Right lung (tissue), 5 donors: Measurements from ENCODE around the gene SYNGR1. TPM values are rescaled to one million over a fixed set of nuclear protein-coding genes. Genes with fewer than 3 reads are reported as not detected.

ENCODE experiments used
- DNase-seq, 2 donors: peaks; one replicate each; pipeline ENCODE4 v3.0.0-alpha.2; 2013
- polyA plus RNA-seq, 5 donors: library from polyadenylated mRNA; unstranded; fragments of 120-200 nt; gene quantifications; one replicate each; pipeline versions ENCODE4 v1.2.1 to v1.2.3, GENCODE V29; 2013; ENCODE audit warnings: inconsistent platforms in 1 of 5, low replicate concordance in 1 of 5; ENCODE audit not compliant: insufficient read length in 5 of 5, insufficient read depth in 1 of 5

Gene SYNGR1
- polyA plus RNA-seq, 5 donors: 22.8 to 35.0 (median 27.6) TPM

DNA sequence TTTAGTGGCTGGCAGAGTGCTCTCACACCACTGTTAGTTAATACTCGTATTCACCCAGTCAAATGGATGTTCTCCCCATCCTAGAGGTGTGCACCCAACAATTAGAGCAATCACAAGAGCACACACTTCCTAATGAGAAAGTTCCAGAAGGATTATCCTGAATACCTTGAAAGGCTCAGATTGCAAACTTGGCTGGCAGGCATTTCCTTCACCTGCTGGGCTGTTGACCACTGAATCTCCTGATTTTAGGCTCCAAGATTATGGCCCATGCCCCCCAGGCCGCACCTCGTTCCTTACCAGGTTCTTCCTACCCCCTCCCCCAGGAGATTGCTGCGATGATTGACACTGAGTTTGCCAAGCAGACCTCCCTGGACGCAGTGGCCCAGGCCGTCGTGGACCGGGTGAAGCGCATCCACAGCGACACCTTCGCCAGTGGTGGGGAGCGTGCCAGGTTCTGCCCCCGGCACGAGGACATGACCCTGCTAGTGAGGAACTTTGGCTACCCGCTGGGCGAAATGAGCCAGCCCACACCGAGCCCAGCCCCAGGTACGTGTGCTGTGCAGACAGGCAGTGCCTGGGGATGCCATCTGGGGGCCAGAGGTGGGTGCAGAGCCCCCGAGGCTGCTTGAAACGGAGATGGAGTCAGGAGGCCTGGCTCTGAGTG lies 76.7 kb downstream of the SYNGR1 start:
- no peak for DNase-seq

DNA sequence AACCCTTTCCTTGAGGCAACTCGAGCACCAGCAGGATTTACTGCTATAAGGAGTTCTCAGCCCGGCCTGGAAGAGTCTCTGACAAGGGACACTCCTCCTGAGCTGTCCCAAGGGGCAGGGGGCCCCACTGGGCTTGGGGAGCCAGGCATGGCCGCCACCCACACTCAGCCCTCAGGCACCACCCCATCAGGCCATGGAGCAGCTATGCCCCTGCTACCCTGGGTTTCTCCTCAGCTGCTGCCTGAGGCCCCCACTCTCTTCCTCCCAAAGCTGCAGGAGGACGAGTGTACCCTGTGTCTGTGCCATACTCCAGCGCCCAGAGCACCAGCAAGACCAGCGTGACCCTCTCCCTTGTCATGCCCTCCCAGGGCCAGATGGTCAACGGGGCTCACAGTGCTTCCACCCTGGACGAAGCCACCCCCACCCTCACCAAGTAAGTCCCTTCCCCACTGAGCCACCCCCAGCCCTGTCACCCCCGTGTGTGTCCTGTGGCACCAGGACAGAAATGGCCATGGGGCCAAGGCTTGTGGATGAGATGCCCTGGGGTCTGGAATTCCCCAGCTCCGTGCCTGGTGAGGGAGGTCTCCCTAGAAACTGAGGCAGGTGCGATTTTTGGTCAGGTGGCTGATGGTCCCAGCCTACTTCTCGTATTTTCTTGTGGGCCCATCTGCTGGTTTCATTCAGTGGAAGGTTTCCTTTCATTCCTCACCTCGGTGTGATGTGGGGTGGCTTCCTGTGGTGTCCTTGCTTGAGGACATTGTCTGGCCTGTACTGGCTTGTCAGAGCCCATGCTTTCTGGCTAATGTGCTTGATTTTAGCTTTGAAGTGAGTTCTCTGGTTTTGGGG lies 78.2 kb downstream of the SYNGR1 start:
- DNase-seq: no peak

DNA sequence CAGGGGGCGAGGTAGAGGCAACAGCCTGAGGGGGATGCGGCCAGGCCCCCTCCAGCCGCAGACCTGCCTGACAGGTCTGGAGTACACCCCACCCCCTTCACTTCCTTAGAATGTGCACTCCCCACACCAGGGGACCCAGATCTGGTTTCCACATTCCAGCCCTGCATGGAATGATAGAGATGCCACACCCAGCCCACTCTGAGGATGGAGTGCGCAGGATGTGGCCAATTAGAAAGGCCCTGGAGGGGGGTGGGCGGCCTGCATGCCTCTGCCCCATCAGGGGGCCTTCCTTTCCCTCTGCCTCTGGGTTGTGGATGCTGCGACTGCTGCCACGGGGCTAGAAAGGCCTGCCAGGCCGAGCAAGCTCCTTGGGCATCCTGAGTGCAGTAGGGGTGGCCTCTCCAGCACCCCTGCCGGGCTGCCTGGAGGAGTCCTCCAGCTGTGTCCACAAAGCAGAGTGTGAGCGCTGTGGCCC lies 78.8 kb downstream of the SYNGR1 start:
- DNase-seq: no peak

DNA sequence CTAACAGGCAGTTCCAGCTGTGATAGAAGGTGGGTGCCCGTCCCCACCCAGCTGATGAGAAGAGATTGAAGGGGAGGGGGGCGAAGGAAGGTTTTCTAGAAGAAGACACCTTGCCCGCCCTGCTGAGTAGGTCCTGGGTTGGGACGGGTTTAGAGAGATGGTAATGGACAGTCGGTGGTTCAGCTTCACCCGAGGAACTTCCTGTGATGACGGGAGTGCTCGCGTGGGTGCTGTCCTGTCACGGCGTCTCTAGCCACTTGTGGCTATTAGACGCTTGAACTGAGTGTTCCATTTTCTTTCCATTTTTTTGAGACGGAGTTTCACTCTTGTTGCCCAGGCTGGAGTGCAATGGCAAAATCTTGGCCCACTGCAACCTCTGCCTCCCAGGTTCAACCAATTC lies 79.4 kb downstream of the SYNGR1 start:
- DNase-seq: no peak

DNA sequence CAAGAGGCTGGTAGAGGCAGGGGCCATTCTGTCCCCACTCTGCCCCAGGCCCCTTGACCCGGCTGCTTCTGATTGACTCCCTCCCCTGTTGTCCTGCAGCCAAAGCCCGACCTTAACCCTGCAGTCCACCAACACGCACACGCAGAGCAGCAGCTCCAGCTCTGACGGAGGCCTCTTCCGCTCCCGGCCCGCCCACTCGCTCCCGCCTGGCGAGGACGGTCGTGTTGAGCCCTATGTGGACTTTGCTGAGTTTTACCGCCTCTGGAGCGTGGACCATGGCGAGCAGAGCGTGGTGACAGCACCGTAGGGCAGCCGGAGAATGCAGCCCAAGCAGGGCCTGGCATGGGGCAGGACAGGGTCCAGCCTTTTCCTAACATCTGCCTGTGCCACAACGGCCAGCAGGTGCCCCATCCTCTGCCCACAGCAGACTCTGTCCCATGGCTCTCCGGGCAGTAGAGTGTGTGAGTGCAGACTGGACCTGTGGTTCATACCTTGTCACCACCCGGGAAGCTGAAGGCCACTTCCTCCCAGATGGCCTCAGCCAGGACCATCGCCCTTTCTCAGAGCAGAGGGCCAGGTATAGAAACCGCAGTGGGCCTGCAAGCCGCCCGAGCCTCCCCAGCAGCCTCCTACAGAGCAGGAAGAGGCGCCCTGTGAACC lies 80.3 kb downstream of the SYNGR1 start:
- no peak for DNase-seq

DNA sequence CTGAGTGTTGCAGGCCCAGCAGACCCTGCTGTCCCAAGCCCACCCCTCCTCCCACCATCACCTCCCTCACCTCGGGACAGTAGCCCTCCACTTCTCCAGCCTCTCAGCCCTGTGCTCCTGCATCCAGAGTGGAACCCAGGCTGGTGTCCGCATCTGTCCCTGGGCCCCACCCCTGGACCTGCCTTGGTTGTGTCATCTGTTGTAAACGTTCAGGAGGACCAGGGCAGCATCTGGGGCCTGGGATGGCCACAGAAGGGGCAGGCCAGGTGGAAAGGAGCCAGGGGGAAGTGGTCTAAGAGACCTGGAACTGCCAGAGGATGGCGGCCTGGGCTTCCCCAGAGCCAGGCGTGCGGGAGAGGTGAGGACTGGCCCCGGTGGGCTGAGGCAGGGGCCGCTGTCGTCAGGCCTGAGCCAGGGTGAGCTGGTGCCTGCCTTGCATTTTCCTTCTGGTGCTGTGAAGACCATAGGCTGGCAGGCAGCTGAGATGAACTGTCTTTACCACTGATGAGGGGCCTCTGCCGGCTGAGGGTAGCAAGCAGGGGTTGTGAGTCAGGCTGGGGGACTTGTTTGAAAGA lies 80.9 kb downstream of the SYNGR1 start:
- no peak for DNase-seq

DNA sequence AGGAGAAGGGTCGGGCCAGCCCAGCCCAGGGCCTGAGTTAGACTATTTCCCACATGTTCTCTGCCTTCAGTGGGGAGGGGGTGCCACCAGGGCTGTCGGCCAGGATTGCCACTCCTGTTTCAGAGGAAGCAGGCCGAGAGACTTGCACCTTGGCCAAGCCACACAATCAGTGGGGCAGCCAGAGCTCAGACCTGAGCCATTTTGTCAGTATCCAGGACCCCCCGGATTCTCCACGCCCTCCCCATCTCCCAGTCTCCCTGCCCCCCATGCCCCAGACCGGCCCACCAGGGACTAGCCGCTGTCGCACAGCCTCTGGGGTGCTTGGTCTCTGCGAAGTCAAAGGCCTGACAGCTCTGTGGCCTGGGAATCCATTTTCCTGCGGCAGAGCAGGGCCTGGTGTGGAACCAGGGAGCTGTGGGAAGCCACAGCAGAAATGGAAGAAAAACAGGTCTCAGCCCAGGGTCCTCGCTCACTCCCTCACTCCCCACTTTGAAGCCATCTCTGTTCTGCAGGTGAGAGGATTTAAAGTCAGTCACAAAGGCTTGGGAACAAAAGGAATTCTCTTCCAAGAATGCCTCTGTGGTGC lies 81.5 kb downstream of the SYNGR1 start:
- DNase-seq: no peak

DNA sequence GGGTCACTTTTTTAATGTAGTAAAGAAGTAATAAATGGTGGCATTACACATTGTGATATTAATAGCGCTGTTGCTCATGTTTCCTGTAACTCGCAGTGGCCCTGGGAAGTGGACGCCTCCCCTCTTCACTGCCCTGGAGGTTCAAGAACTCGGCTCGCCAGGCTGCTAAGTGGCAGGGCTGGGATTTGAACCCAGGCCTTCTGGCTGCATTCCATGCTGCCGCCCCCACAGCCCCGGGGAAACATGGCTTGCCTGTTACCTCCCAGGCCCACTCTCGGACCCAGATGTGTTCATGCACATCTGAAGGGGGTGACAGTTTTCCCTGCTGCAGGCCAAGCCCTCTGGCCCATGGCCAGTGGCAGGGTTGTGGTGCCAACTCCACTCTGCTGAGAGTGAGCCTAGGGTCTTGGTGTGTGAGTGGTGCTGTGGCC lies 82.0 kb downstream of the SYNGR1 start:
- DNase-seq: no peak

DNA sequence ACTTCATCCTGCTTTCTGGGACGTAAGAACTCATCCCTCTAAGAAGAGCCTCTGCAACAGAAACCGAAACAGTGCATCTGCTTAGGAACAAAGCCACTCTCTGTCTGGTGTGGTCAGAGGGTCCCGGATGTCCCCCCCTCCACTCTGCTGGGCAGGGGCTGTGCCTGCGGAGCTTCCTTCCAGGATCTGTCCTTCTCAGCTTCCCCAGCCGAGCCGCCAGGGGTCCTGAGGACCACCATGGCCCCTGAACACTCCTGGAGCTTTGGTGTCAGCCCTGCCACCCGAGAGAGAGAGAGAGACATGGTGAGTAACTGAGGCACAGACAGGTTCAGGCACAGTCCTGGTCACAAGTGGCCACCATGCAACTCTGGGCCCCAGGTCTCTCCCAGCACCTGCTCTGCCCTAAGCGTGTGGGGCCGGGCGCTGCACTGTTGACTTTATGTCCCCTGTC lies 82.6 kb downstream of the SYNGR1 start:
- no peak for DNase-seq

DNA sequence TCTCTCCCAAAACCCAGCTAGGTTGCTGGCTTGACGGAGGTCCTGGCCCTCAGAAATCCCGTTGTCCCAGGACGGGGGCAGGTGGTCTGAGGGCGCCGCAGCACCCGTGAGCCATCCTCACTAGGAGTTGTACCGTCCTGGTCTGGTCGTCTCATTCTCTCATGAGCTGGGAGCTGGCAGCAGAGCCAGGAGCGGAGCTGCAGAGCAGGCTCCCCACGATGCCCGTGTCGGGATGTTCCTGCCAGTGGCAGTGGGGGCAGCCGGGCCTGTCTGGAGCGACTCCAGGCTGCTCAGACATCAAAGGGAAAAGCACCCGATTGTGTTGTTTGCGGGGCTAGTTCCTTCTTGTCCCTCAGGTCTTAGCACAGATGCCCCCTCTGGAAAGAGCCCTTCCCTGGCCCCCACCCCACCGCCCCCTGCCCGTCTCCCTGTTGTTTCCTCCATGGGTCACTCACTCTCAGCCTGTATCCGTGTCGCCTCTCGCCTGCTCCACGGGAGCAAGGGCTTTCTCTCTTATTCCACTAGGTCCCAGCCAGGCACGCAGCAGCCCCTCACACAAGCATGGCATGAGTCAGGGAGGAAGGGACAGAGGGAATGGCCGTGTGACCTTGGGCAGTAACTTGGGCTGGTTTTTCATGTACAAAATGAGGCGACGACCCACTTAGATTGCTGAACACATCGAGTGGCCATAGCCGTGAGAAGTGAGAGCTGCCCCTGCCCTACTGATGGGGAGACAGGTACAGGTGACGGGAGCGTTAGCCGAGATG lies 83.9 kb downstream of the SYNGR1 start:
- DNase-seq: no peak

DNA sequence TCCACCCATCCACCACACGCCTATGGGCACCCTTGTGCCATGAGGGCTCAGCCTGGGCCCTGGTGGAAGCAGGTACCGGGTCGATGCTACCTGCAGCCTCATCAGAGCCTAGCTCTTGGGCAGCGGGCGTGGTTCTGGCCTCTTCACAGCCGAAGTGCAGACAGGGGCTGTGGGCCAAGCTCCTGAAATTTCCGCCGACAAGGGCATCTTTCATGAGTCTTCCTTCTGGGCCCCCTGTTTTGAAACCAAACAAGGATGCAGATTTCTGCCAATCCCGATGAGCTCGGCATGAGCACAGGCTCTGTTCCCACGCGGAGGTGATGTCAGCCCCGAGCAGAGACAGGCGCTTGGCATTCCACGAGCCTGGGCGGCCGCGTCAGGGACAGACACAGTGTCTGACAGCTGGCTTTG lies 84.5 kb downstream of the SYNGR1 start:
- no peak for DNase-seq

DNA sequence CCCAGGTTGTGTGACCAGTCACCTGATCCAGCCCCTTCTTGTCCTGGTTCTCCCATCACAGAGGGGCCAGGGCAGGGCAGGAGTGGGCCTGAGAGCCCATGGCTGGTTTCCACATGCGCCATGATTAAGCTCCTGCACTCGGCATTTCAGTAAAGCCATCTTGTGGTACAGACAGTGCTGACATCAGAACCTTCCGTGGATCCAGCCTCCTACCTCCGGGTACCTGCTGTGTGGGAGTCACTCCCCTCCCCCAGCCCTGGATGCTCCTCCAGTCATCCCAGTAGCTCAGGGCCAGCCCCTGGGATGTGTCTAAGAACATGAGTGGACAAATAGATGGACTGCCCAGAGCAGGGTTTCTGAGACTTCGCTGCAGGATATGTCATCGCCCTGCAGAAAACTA lies 84.9 kb downstream of the SYNGR1 start:
- DNase-seq: no peak

Other genes starting within 250 kb of the SYNGR1 start
- 1 to 10 TPM; 6.8 to 7.9 (median 7.2) TPM for gene CBX7, start 197.3 kb upstream of the SYNGR1 start, polyA plus RNA-seq
- 10 to 100 TPM; 16.6 to 29.0 (median 19.7) TPM for gene PDGFB, start 105.0 kb upstream of the SYNGR1 start, polyA plus RNA-seq
- gene RPL3, start 30.4 kb upstream of the SYNGR1 start, polyA plus RNA-seq: 1,000 to 10,000 TPM; 3,307 to 4,039 (median 3,557) TPM
- gene TAB1, start 49.8 kb downstream of the SYNGR1 start, polyA plus RNA-seq: 10 to 100 TPM; 26.4 to 35.7 (median 32.2) TPM
- gene MGAT3, start 107.0 kb downstream of the SYNGR1 start, polyA plus RNA-seq: 10 to 100 TPM in 3 of 5 donors, 1 to 10 TPM in 2; 8.5 to 19.0 (median 15.3) TPM
- 10 to 100 TPM; 21.3 to 28.3 (median 23.0) TPM for gene MIEF1, start 152.3 kb downstream of the SYNGR1 start, polyA plus RNA-seq
- gene ATF4, start 170.6 kb downstream of the SYNGR1 start, polyA plus RNA-seq: 100 to 1,000 TPM; 321 to 366 (median 329) TPM
- 10 to 100 TPM; 40.6 to 81.1 (median 49.7) TPM for gene RPS19BP1, start 182.8 kb downstream of the SYNGR1 start, polyA plus RNA-seq
- gene CACNA1I, start 220.8 kb downstream of the SYNGR1 start, polyA plus RNA-seq: under 1 TPM; 0.05 to 0.10 (median 0.09) TPM